Prostate gland (tissue), 2 donors: ENCODE results near the gene TTLL5.

ENCODE experiments used
- CTCF ChIP-seq, 4 experiments: fragments of 200-600 bp in 2 of 4; fragments of 450-650 bp in 2 of 4; sonication (generic) in 2 of 4; IDR thresholded peaks; 1 replicate in 3 of 4; 2 replicates in 1 of 4; pipeline ENCODE4 v1.5.1; 2016 to 2019; ENCODE audit warnings: antibody characterized with exemption in 4 of 4, mild to moderate bottlenecking in 2 of 4, moderate library complexity in 2 of 4
- POLR2A ChIP-seq: fragments of 450-650 bp; IDR thresholded peaks from one replicate; pipeline ENCODE4 v1.6.1; 2016; ENCODE audit warnings: antibody characterized with exemption, mild to moderate bottlenecking
- POLR2AphosphoS5 ChIP-seq: sonication (generic); formaldehyde crosslinking; IDR thresholded peaks from one replicate; pipeline ENCODE4 v1.6.1; 2017; ENCODE audit warnings: antibody characterized with exemption

- TF ChIP-seq CTCF (IDR thresholded peaks at IDR 0.05) (no peak), POLR2A (no peak), POLR2AphosphoS5 (no peak)
Observed at GRCh38 chr14:75933712-75934296, 272.8 kb downstream of the TTLL5 start.
